ENCODE results near the gene RABGAP1. TPM values are rescaled to one million over a fixed set of nuclear protein-coding genes. Genes with fewer than 3 reads are reported as not detected.

The RABGAP1 gene
- total RNA-seq, 1 donor from 2014 or later, result 55.8 TPM

GRCh38 chr9:123085916-123086315, 145.1 kb downstream of the RABGAP1 start:
- H3K4me1 ChIP-seq (ENCODE audit: control insufficient read depth in 3 of 3, insufficient read depth in 3 of 3, low read length in 3 of 3), result peaks cover 0 to 2% (median 0%) of the 10 kb centered on the region in 3 donors
- H3K27me3 ChIP-seq (ENCODE audit: control insufficient read depth in 3 of 3, insufficient read depth in 3 of 3, low read length in 3 of 3), result no peaks in the 10 kb centered on the region
- no peak overlapping the region for H3K9ac ChIP-seq (ENCODE audit: low read depth in 1 of 3, low read length in 3 of 3)
- H3K4me3 ChIP-seq (ENCODE audit: low read length in 3 of 3), result no peak overlapping the region
- no peak overlapping the region for H3K27ac ChIP-seq (ENCODE audit: low read depth, low read length)
- H3K36me3 ChIP-seq (ENCODE audit: control insufficient read depth in 3 of 3, insufficient read depth in 3 of 3, low read length in 3 of 3), result peaks cover 7 to 41% (median 37%) of the 10 kb centered on the region in 3 donors
- H3K9me3 ChIP-seq (ENCODE audit: control insufficient read depth in 3 of 3, low read length in 3 of 3), result no peaks in the 10 kb centered on the region

GRCh38 chr9:123087359-123087888, 146.6 kb downstream of the RABGAP1 start:
- Histone ChIP-seq H3K27me3 (ENCODE audit: control insufficient read depth in 3 of 3, insufficient read depth in 3 of 3, low read length in 3 of 3) (no peaks in the 10 kb centered on the region), H3K36me3 (ENCODE audit: control insufficient read depth in 3 of 3, insufficient read depth in 3 of 3, low read length in 3 of 3) (peaks cover 17 to 49% (median 44%) of the 10 kb centered on the region in 3 donors), H3K4me1 (ENCODE audit: control insufficient read depth in 3 of 3, insufficient read depth in 3 of 3, low read length in 3 of 3) (peaks cover 0 to 2% (median 0%) of the 10 kb centered on the region in 3 donors), H3K9me3 (ENCODE audit: control insufficient read depth in 3 of 3, low read length in 3 of 3) (no peaks in the 10 kb centered on the region), H3K4me3 (ENCODE audit: low read length in 3 of 3) (no peak overlapping the region), H3K27ac (ENCODE audit: low read depth, low read length) (no peak overlapping the region), H3K9ac (ENCODE audit: low read depth in 1 of 3, low read length in 3 of 3) (no peak overlapping the region)

- Histone ChIP-seq H3K27me3 (ENCODE audit: control insufficient read depth in 3 of 3, insufficient read depth in 3 of 3, low read length in 3 of 3) (no peaks in the 10 kb centered on the region), H3K36me3 (ENCODE audit: control insufficient read depth in 3 of 3, insufficient read depth in 3 of 3, low read length in 3 of 3) (peaks cover 20 to 50% (median 44%) of the 10 kb centered on the region in 3 donors), H3K4me1 (ENCODE audit: control insufficient read depth in 3 of 3, insufficient read depth in 3 of 3, low read length in 3 of 3) (peaks cover 0 to 2% (median 0%) of the 10 kb centered on the region in 3 donors), H3K27ac (ENCODE audit: low read depth, low read length) (no peak overlapping the region), H3K4me3 (ENCODE audit: low read length in 3 of 3) (no peak overlapping the region), H3K9me3 (ENCODE audit: control insufficient read depth in 3 of 3, low read length in 3 of 3) (no peaks in the 10 kb centered on the region), H3K9ac (ENCODE audit: low read depth in 1 of 3, low read length in 3 of 3) (no peak overlapping the region)
Observed at GRCh38 chr9:123089040-123089439, 148.2 kb downstream of the RABGAP1 start.

GRCh38 chr9:123089790-123090189, 149.0 kb downstream of the RABGAP1 start:
- Histone ChIP-seq H3K27me3 (ENCODE audit: control insufficient read depth in 3 of 3, insufficient read depth in 3 of 3, low read length in 3 of 3) (no peaks in the 10 kb centered on the region), H3K4me3 (ENCODE audit: low read length in 3 of 3) (no peak overlapping the region), H3K36me3 (ENCODE audit: control insufficient read depth in 3 of 3, insufficient read depth in 3 of 3, low read length in 3 of 3) (peaks cover 20 to 44% (median 37%) of the 10 kb centered on the region in 3 donors), H3K9me3 (ENCODE audit: control insufficient read depth in 3 of 3, low read length in 3 of 3) (no peaks in the 10 kb centered on the region), H3K27ac (ENCODE audit: low read depth, low read length) (no peak overlapping the region), H3K9ac (ENCODE audit: low read depth in 1 of 3, low read length in 3 of 3) (no peak overlapping the region), H3K4me1 (ENCODE audit: control insufficient read depth in 3 of 3, insufficient read depth in 3 of 3, low read length in 3 of 3) (peaks cover 0 to 2% (median 0%) of the 10 kb centered on the region in 3 donors)

GRCh38 chr9:123090198-123090896, 149.5 kb downstream of the RABGAP1 start:
- H3K9me3 ChIP-seq (ENCODE audit: control insufficient read depth in 3 of 3, low read length in 3 of 3), result no peaks in the 10 kb centered on the region
- H3K27me3 ChIP-seq (ENCODE audit: control insufficient read depth in 3 of 3, insufficient read depth in 3 of 3, low read length in 3 of 3), result no peaks in the 10 kb centered on the region
- no peak overlapping the region for H3K4me3 ChIP-seq (ENCODE audit: low read length in 3 of 3)
- peaks cover 20 to 39% (median 36%) of the 10 kb centered on the region in 3 donors for H3K36me3 ChIP-seq (ENCODE audit: control insufficient read depth in 3 of 3, insufficient read depth in 3 of 3, low read length in 3 of 3)
- peaks cover 0 to 2% (median 0%) of the 10 kb centered on the region in 3 donors for H3K4me1 ChIP-seq (ENCODE audit: control insufficient read depth in 3 of 3, insufficient read depth in 3 of 3, low read length in 3 of 3)
- no peak overlapping the region for H3K27ac ChIP-seq (ENCODE audit: low read depth, low read length)
- no peak overlapping the region for H3K9ac ChIP-seq (ENCODE audit: low read depth in 1 of 3, low read length in 3 of 3)

- Histone ChIP-seq H3K9ac (ENCODE audit: low read depth in 1 of 3, low read length in 3 of 3) (no peak overlapping the region), H3K9me3 (ENCODE audit: control insufficient read depth in 3 of 3, low read length in 3 of 3) (no peaks in the 10 kb centered on the region), H3K36me3 (ENCODE audit: control insufficient read depth in 3 of 3, insufficient read depth in 3 of 3, low read length in 3 of 3) (peaks cover 20 to 39% (median 38%) of the 10 kb centered on the region in 3 donors), H3K4me1 (ENCODE audit: control insufficient read depth in 3 of 3, insufficient read depth in 3 of 3, low read length in 3 of 3) (peaks cover 0 to 2% (median 0%) of the 10 kb centered on the region in 3 donors), H3K27ac (ENCODE audit: low read depth, low read length) (no peak overlapping the region), H3K4me3 (ENCODE audit: low read length in 3 of 3) (no peak overlapping the region), H3K27me3 (ENCODE audit: control insufficient read depth in 3 of 3, insufficient read depth in 3 of 3, low read length in 3 of 3) (no peaks in the 10 kb centered on the region)
Observed at GRCh38 chr9:123090956-123091355, 150.1 kb downstream of the RABGAP1 start.

- H3K9me3 ChIP-seq (ENCODE audit: control insufficient read depth in 3 of 3, low read length in 3 of 3), result no peaks in the 10 kb centered on the region
- H3K27ac ChIP-seq (ENCODE audit: low read depth, low read length), result no peak overlapping the region
- no peaks in the 10 kb centered on the region for H3K27me3 ChIP-seq (ENCODE audit: control insufficient read depth in 3 of 3, insufficient read depth in 3 of 3, low read length in 3 of 3)
- peaks cover 20 to 39% (median 37%) of the 10 kb centered on the region in 3 donors for H3K36me3 ChIP-seq (ENCODE audit: control insufficient read depth in 3 of 3, insufficient read depth in 3 of 3, low read length in 3 of 3)
- no peak overlapping the region for H3K4me3 ChIP-seq (ENCODE audit: low read length in 3 of 3)
- peaks cover 0 to 2% (median 0%) of the 10 kb centered on the region in 3 donors for H3K4me1 ChIP-seq (ENCODE audit: control insufficient read depth in 3 of 3, insufficient read depth in 3 of 3, low read length in 3 of 3)
- no peak overlapping the region for H3K9ac ChIP-seq (ENCODE audit: low read depth in 1 of 3, low read length in 3 of 3)
Observed at GRCh38 chr9:123091459-123091858, 150.6 kb downstream of the RABGAP1 start.

- peaks cover 26 to 51% (median 49%) of the 10 kb centered on the region in 3 donors for H3K36me3 ChIP-seq (ENCODE audit: control insufficient read depth in 3 of 3, insufficient read depth in 3 of 3, low read length in 3 of 3)
- no peak overlapping the region for H3K4me3 ChIP-seq (ENCODE audit: low read length in 3 of 3)
Observed at GRCh38 chr9:123093141-123093540, 152.3 kb downstream of the RABGAP1 start.

GRCh38 chr9:123096987-123097386, 156.2 kb downstream of the RABGAP1 start:
- Histone ChIP-seq H3K4me1 (ENCODE audit: control insufficient read depth in 3 of 3, insufficient read depth in 3 of 3, low read length in 3 of 3) (no peaks in the 10 kb centered on the region), H3K27ac (ENCODE audit: low read depth, low read length) (no peak overlapping the region), H3K9me3 (ENCODE audit: control insufficient read depth in 3 of 3, low read length in 3 of 3) (no peaks in the 10 kb centered on the region), H3K27me3 (ENCODE audit: control insufficient read depth in 3 of 3, insufficient read depth in 3 of 3, low read length in 3 of 3) (no peaks in the 10 kb centered on the region), H3K9ac (ENCODE audit: low read depth in 1 of 3, low read length in 3 of 3) (no peak overlapping the region), H3K36me3 (ENCODE audit: control insufficient read depth in 3 of 3, insufficient read depth in 3 of 3, low read length in 3 of 3) (peaks cover 30 to 54% (median 52%) of the 10 kb centered on the region in 3 donors), H3K4me3 (ENCODE audit: low read length in 3 of 3) (no peak overlapping the region)

More at GRCh38 chr9:123093141-123093540, 152.3 kb downstream of the RABGAP1 start:
- Histone ChIP-seq H3K4me1 (ENCODE audit: control insufficient read depth in 3 of 3, insufficient read depth in 3 of 3, low read length in 3 of 3) (no peaks in the 10 kb centered on the region), H3K9ac (ENCODE audit: low read depth in 1 of 3, low read length in 3 of 3) (no peak overlapping the region), H3K27me3 (ENCODE audit: control insufficient read depth in 3 of 3, insufficient read depth in 3 of 3, low read length in 3 of 3) (no peaks in the 10 kb centered on the region), H3K9me3 (ENCODE audit: control insufficient read depth in 3 of 3, low read length in 3 of 3) (no peaks in the 10 kb centered on the region), H3K27ac (ENCODE audit: low read depth, low read length) (no peak overlapping the region)

GRCh38 chr9:123097430-123098095, 156.7 kb downstream of the RABGAP1 start:
- no peak overlapping the region for H3K27ac ChIP-seq (ENCODE audit: low read depth, low read length)
- H3K9me3 ChIP-seq (ENCODE audit: control insufficient read depth in 3 of 3, low read length in 3 of 3), result no peaks in the 10 kb centered on the region
- H3K9ac ChIP-seq (ENCODE audit: low read depth in 1 of 3, low read length in 3 of 3), result no peak overlapping the region
- H3K4me1 ChIP-seq (ENCODE audit: control insufficient read depth in 3 of 3, insufficient read depth in 3 of 3, low read length in 3 of 3), result no peaks in the 10 kb centered on the region
- no peak overlapping the region for H3K4me3 ChIP-seq (ENCODE audit: low read length in 3 of 3)
- no peaks in the 10 kb centered on the region for H3K27me3 ChIP-seq (ENCODE audit: control insufficient read depth in 3 of 3, insufficient read depth in 3 of 3, low read length in 3 of 3)
- peaks cover 34 to 55% (median 52%) of the 10 kb centered on the region in 3 donors for H3K36me3 ChIP-seq (ENCODE audit: control insufficient read depth in 3 of 3, insufficient read depth in 3 of 3, low read length in 3 of 3)
